ENCODE results near the gene DNHD1.

DNA sequence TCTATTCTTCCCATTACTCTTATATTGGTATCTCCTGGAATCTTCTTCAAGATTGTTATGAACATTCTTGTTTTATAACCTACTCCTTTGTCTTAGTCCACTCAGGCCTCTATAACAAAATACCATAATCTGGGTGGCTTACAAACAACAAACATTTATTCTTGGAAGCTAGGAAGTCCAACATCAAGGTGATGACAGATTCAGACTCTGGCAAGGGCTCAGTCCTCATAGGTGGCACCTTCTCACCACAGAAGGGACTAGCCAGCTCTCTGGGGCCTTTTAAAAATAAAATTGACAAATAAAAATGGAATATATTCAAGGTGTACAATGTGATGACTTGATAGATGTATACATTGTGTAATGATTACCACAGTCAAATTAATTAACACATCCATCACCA is 19.8 kb downstream of the DNHD1 start:
- TF ChIP-seq, protein P1, sequence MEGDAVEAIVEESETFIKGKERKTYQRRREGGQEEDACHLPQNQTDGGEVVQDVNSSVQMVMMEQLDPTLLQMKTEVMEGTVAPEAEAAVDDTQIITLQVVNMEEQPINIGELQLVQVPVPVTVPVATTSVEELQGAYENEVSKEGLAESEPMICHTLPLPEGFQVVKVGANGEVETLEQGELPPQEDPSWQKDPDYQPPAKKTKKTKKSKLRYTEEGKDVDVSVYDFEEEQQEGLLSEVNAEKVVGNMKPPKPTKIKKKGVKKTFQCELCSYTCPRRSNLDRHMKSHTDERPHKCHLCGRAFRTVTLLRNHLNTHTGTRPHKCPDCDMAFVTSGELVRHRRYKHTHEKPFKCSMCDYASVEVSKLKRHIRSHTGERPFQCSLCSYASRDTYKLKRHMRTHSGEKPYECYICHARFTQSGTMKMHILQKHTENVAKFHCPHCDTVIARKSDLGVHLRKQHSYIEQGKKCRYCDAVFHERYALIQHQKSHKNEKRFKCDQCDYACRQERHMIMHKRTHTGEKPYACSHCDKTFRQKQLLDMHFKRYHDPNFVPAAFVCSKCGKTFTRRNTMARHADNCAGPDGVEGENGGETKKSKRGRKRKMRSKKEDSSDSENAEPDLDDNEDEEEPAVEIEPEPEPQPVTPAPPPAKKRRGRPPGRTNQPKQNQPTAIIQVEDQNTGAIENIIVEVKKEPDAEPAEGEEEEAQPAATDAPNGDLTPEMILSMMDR (conservative IDR thresholded peaks at IDR 0.05; ENCODE audit: low read depth in 2 of 2) = no peak
- TF ChIP-seq EZH2phosphoT487 (IDR thresholded peaks at IDR 0.05; ENCODE audit: unreplicated experiment) = no peak
- no peak for TF ChIP-seq POLR2AphosphoS5 (IDR thresholded peaks at IDR 0.05; ENCODE audit: low read depth)
- no peak for TF ChIP-seq CREB1 (CRISPR knock-in tag; IDR thresholded peaks at IDR 0.05; ENCODE audit: low read depth)
- TF ChIP-seq JUNB (IDR thresholded peaks at IDR 0.05; ENCODE audit: unreplicated experiment) = no peak
- TF ChIP-seq, protein P2, sequence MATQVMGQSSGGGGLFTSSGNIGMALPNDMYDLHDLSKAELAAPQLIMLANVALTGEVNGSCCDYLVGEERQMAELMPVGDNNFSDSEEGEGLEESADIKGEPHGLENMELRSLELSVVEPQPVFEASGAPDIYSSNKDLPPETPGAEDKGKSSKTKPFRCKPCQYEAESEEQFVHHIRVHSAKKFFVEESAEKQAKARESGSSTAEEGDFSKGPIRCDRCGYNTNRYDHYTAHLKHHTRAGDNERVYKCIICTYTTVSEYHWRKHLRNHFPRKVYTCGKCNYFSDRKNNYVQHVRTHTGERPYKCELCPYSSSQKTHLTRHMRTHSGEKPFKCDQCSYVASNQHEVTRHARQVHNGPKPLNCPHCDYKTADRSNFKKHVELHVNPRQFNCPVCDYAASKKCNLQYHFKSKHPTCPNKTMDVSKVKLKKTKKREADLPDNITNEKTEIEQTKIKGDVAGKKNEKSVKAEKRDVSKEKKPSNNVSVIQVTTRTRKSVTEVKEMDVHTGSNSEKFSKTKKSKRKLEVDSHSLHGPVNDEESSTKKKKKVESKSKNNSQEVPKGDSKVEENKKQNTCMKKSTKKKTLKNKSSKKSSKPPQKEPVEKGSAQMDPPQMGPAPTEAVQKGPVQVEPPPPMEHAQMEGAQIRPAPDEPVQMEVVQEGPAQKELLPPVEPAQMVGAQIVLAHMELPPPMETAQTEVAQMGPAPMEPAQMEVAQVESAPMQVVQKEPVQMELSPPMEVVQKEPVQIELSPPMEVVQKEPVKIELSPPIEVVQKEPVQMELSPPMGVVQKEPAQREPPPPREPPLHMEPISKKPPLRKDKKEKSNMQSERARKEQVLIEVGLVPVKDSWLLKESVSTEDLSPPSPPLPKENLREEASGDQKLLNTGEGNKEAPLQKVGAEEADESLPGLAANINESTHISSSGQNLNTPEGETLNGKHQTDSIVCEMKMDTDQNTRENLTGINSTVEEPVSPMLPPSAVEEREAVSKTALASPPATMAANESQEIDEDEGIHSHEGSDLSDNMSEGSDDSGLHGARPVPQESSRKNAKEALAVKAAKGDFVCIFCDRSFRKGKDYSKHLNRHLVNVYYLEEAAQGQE (IDR thresholded peaks at IDR 0.05; ENCODE audit: unreplicated experiment) = no peak
- TF ChIP-seq EZH2 (IDR thresholded peaks at IDR 0.05; ENCODE audit: low read depth, unreplicated experiment) = no peak
- TF ChIP-seq STAT1 (IDR thresholded peaks at IDR 0.05; ENCODE audit: unreplicated experiment) = no peak
- no peak for TF ChIP-seq ZNF331 (CRISPR knock-in tag; IDR thresholded peaks at IDR 0.05; ENCODE audit: low read depth)
